SJCRH30 (cell line): ENCODE measurements around the gene TENM4. TPM values are rescaled to one million over a fixed set of nuclear protein-coding genes. Genes with fewer than 3 reads are reported as not detected.

Source experiments
- DNase-seq, 2 experiments: peaks; one replicate each; pipeline ENCODE4 v3.0.0-alpha.2; 2015 to 2020
- H3K27ac ChIP-seq: fragments of 250-450 bp; sonication (Bioruptor Pico); 2 replicates; pipeline ENCODE4 v1.5.1; 2020; ENCODE audit warnings: mild to moderate bottlenecking, moderate library complexity
- H3K27me3 ChIP-seq: fragments of 250-450 bp; sonication (Bioruptor Pico); 2 replicates; pipeline ENCODE4 v1.5.1; 2020; ENCODE audit warnings: mild to moderate bottlenecking, moderate library complexity
- H3K36me3 ChIP-seq: fragments of 250-450 bp; sonication (Bioruptor Pico); 2 replicates; pipeline ENCODE4 v1.5.1; 2020; ENCODE audit warnings: mild to moderate bottlenecking, moderate library complexity
- H3K4me1 ChIP-seq: fragments of 250-450 bp; sonication (Bioruptor Pico); 2 replicates; pipeline ENCODE4 v1.5.1; 2020; ENCODE audit warnings: mild to moderate bottlenecking, moderate library complexity
- H3K4me3 ChIP-seq: fragments of 250-450 bp; sonication (Bioruptor Pico); 2 replicates; pipeline ENCODE4 v1.5.1; 2020; ENCODE audit warnings: mild to moderate bottlenecking, moderate library complexity
- H3K9me3 ChIP-seq: fragments of 250-450 bp; sonication (Bioruptor Pico); replicated peaks from 2 replicates; pipeline ENCODE4 v1.5.1; 2020; ENCODE audit warnings: mild to moderate bottlenecking, moderate library complexity
- total RNA-seq: library from RNA; depleted of rRNA; stranded (reverse); fragments of >200 nt; shearing (Covaris generic); gene quantifications from 2 replicates; pipeline ENCODE4 v1.2.3, GENCODE V29; 2014

The TENM4 gene
- total RNA-seq, 1 experiment from 2014 or later: 0.53 TPM

DNA sequence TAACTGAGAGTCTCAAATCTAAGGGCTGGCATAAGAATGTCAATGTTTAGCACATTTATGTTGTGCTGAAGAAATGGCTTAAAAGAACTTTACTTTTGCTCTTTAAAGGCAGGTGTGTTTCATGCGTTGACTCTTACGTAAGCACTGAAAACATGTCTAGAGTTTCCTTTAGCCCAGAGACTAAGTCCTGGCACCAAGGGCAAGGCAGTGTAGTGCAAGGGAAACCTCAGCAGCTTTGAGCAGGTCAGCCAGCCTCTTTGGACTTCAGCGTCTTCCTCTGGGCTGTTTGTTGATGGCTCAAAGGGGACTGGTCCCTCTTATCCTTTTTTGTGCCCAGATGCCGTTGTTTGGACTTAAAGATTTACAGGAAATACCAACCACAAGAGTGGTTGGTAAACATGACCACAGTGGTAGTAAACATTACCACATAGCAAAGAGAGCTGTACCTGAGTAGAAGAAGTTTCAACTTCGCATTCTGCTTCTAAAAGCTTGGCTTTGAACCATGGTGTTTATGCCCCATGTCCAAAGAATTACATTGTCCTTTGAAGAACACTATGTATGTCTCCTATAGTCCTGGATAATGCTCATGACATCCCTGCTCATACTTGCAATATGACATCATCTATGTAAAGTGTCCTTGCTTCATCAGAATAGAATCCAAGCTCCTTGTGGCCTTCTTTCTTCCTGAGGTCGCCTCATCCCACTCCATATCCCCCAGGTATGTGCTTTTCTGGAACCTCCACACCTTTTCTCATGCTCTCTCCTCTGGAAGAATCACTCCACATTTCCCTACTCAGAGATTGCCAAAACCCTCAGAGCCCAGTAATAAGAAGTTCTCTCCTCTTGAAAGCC is 23.5 kb downstream of the TENM4 start:
- DNase-seq: no peak
- no peaks in the 10 kb centered on the region for H3K36me3 ChIP-seq
- no peaks in the 10 kb centered on the region for H3K4me1 ChIP-seq
- no peaks in the 10 kb centered on the region for H3K9me3 ChIP-seq
- no peaks in the 10 kb centered on the region for H3K27me3 ChIP-seq
- no peak overlapping the region for H3K4me3 ChIP-seq
- no peak overlapping the region for H3K27ac ChIP-seq

DNA sequence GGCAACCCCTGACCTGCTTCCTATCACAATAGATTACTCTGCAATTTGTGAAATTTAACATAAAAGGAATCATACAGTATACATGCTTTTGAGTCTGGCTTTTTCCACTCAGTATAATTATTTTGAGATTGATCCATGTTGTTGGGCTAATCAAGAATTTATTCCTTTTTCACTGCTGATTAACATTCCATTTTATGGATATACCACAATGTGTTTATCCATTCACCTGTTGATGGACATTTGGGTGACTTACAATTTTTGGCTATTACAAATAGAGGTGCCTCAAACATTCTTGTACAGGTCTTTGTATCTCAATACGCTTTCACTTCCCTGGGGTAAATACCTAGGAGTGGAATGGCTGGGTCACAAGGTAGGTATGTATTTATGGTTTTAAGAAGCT is 24.9 kb downstream of the TENM4 start:
- Histone ChIP-seq H3K36me3 (no peaks in the 10 kb centered on the region), H3K27ac (no peak overlapping the region), H3K27me3 (no peaks in the 10 kb centered on the region), H3K4me3 (no peak overlapping the region), H3K9me3 (no peaks in the 10 kb centered on the region), H3K4me1 (no peaks in the 10 kb centered on the region)
- no peak for DNase-seq

DNA sequence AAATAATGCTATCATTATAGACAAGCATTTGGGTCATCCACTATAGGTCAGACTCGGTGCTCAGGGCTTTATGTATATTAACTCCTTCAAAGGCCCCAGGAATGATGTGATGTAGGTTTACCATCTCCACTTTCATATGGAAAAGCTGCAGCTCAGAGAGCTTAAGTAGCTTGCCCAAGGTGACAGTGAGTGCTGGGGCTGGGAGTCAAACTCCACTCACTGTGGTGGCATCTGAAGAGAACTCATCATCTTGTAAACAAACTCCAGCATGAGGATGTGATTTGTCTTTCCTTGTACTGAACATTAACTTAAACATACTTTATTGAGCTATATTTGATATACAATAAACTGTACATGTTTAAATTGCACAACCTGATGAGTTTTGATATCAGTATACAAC is 25.4 kb downstream of the TENM4 start:
- Histone ChIP-seq H3K4me1 (no peaks in the 10 kb centered on the region), H3K27ac (no peak overlapping the region)

DNA sequence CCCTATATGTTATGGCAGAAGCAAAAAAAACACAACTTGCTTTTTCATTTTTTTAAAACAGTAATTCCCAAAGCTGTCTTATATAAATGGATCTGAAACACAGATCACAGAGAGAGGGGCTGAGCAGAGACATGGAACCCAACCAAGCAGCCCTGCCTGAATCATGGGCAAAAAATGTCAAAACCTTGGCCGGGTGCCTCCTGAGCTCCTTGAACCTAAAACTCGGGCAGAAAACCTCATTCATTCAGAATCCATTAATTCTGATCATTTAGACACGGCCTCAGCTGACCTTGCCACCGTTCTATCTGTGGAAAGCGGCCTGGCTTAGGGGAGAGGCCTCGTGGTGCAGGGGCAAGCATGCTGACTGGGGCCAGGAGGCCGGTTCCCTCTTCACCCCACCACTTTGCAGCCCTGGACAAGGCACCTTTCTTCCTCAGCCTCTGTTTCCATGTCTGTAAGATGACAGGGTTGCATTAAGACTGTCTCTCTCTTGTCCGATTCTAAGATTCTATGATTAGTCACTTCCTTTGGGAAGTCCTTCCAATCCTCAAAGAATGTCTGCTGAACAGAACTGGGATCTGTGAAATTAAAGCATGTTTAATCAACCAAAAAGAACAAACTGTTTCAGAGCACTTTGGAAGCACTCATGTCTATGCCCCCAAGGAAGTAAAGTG is 26.0 kb downstream of the TENM4 start:
- no peak for DNase-seq
- Histone ChIP-seq H3K4me1 (no peaks in the 10 kb centered on the region), H3K9me3 (no peaks in the 10 kb centered on the region), H3K27ac (no peak overlapping the region), H3K36me3 (no peaks in the 10 kb centered on the region), H3K27me3 (no peaks in the 10 kb centered on the region), H3K4me3 (no peak overlapping the region)

More for the DNA sequence above, 25.4 kb downstream of the TENM4 start:
- Histone ChIP-seq H3K36me3 (no peaks in the 10 kb centered on the region), H3K27me3 (no peaks in the 10 kb centered on the region), H3K4me3 (no peak overlapping the region), H3K9me3 (no peaks in the 10 kb centered on the region)
- DNase-seq: no peak

DNA sequence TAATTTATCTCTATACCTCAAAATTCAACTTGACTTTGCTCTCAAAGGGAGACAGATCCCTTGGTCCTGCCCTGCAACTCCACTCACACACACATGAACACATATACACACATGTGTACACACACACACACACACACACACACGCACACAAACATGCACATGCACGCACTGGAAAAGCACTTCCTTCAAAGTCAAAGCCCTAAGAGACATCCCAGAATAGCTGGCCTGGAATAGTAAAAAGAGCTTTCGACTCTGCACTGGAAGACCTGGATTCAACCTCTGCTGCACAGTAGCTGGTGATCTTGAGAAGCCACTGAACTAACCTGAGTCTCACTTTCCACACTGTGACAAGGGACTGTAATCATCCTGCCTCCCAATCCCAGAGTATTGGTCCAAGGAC is 26.8 kb downstream of the TENM4 start:
- H3K36me3 ChIP-seq: no peaks in the 10 kb centered on the region
- no peak overlapping the region for H3K4me3 ChIP-seq
- H3K27me3 ChIP-seq: no peaks in the 10 kb centered on the region
- no peak for DNase-seq
- H3K4me1 ChIP-seq: no peaks in the 10 kb centered on the region
- H3K9me3 ChIP-seq: no peaks in the 10 kb centered on the region
- no peak overlapping the region for H3K27ac ChIP-seq

DNA sequence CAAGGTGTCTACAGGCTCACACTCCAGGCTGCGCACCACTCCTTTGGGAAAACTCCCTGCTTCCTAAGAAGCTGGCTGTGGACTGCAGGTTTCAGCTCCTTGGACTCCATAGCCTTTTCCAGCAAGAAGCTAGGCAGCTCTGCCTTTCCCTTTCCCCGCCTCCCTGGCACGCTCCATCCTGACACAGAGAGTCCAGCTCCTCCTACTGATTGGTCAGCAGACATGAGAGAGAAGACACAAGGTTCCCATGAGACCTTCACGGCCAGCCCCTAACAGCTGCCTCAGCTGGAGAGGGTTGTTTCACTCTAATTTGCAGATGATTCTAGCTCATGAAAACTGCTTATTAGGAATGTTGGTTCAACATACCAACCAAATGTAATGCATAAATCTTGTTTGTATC is 27.6 kb downstream of the TENM4 start:
- Histone ChIP-seq H3K27ac (no peak overlapping the region), H3K4me3 (no peak overlapping the region), H3K4me1 (no peaks in the 10 kb centered on the region), H3K27me3 (no peaks in the 10 kb centered on the region), H3K36me3 (no peaks in the 10 kb centered on the region), H3K9me3 (no peaks in the 10 kb centered on the region)
- peak; percentile 66 to 68 for DNase-seq

DNA sequence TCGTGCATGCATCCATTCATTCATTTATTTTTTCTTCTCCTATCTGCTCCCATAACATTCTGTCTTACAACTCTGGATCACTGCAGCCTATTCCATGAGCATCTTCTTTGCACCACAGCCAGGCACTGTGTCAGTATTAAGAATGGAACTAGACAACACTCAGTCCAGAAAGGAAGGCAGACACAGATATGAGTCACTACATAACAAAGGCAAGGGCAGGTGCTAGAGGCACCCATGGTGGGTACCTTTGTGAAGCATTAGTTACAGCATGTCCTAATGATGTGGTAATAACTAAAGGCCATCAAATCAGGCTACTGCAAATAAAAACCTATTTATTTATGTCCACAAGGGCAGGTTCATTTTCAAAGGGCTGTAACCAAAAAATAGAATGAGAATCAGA is 28.1 kb downstream of the TENM4 start:
- Histone ChIP-seq H3K9me3 (no peaks in the 10 kb centered on the region), H3K27me3 (no peaks in the 10 kb centered on the region), H3K27ac (no peak overlapping the region), H3K4me3 (no peak overlapping the region), H3K4me1 (no peaks in the 10 kb centered on the region), H3K36me3 (no peaks in the 10 kb centered on the region)
- no peak for DNase-seq

DNA sequence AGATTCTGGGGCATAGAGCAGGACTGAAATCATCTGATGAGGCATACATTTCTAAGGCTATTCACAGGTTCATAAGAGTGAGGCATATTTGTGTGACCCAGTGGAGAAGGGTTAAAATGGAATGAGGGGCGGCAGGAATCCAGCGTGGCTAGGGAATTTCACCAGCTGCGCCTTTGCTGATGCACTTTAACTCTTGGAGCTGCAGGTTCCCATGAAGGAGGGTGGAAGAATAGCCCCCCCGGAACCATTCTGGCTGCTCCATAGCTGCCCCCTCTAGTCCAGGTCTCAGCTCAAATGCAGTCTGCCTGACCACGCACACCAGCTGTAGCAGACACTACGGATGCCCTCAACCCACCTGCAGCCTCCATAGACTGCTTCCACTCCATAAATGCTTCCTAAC is 31.5 kb downstream of the TENM4 start:
- Histone ChIP-seq H3K9me3 (no peaks in the 10 kb centered on the region), H3K4me3 (no peak overlapping the region), H3K36me3 (no peaks in the 10 kb centered on the region), H3K27me3 (no peaks in the 10 kb centered on the region), H3K27ac (no peak overlapping the region), H3K4me1 (no peaks in the 10 kb centered on the region)
- DNase-seq: no peak

DNA sequence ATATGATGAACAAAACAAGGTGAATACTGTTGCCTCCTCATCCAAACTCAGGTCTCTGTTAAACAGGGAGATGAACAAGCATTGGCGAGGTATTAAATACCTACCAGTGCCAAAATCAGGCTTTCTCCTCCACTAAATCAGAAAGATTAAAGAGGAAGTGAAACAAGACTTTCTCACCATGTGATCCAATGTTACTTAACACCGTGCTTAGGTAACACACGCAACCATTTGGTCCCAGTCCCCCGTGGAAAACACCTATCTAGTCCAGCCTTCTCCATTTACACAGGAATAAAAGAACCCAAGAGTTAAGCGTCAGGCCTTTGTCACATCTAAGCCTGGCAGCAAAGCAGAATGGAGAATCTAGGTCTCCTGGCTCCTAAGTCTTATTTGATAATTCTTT is 34.5 kb downstream of the TENM4 start:
- no peak for DNase-seq
- Histone ChIP-seq H3K27ac (no peak overlapping the region), H3K27me3 (no peaks in the 10 kb centered on the region), H3K4me1 (no peaks in the 10 kb centered on the region), H3K9me3 (no peaks in the 10 kb centered on the region), H3K4me3 (no peak overlapping the region), H3K36me3 (no peaks in the 10 kb centered on the region)

DNA sequence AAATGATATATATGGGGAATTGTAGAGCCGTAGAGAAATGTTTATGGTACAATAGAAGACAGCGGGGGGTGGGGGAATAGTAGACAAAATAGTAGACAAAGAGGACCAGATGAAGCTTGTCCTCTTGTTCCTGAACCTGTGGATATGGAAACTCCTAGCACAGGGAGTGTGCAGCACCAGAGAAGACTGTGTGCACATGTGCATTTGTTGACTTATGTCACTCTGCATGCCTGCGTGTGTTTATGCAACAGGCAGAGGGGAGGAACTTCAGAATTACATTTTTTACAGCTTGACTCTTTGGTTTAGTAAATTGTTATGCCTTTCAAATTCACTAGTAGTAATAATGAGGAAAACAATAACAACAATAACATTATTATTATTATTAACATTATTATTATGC is 36.0 kb downstream of the TENM4 start:
- Histone ChIP-seq H3K4me1 (no peaks in the 10 kb centered on the region), H3K36me3 (no peaks in the 10 kb centered on the region), H3K27ac (no peak overlapping the region), H3K9me3 (no peaks in the 10 kb centered on the region), H3K27me3 (no peaks in the 10 kb centered on the region), H3K4me3 (no peak overlapping the region)
- DNase-seq: no peak

DNA sequence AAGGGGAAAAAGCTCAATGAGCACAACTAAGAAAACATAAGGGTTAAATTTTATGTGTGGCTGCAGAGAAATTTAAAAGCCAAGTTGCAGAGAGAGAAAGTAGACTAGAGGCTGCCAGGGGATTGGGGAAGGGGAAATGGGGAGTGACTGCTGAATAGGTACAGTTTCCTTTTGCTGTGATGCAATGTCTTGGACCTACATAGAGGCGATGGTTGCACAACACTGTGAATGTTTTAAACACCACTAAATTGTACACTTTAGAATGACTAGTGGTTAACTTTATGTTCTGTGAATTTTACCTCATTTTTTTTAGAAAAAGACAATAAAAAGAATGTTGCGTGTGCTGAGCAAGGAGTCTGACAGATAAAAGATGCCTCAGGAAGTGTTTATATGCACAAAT is 36.5 kb downstream of the TENM4 start:
- H3K27me3 ChIP-seq: no peaks in the 10 kb centered on the region
- no peaks in the 10 kb centered on the region for H3K4me1 ChIP-seq
- H3K4me3 ChIP-seq: no peak overlapping the region
- H3K27ac ChIP-seq: no peak overlapping the region
- H3K9me3 ChIP-seq: no peaks in the 10 kb centered on the region
- no peak for DNase-seq
- H3K36me3 ChIP-seq: no peaks in the 10 kb centered on the region

DNA sequence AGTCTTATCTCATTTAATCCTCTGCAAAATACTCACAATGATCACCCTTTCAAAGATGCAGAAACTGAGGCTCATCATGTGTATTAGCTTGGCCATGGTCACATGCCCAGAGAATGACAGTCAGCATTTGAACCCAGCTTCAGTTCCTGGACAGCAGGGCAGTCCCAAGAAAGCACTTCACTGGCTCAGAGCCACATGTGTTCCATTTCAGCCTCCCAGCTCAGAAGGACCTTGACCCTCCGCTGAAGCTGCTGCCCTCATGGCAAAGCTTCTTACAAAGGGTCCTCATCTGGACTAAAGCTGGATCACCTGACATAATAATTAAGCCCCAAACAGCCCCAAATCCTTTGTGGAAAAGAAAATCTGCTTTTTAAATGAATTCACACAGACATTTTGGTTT is 37.0 kb downstream of the TENM4 start:
- no peak overlapping the region for H3K27ac ChIP-seq
- DNase-seq: no peak
- H3K27me3 ChIP-seq: no peaks in the 10 kb centered on the region
- no peak overlapping the region for H3K4me3 ChIP-seq
- H3K9me3 ChIP-seq: no peaks in the 10 kb centered on the region
- no peaks in the 10 kb centered on the region for H3K36me3 ChIP-seq
- H3K4me1 ChIP-seq: no peaks in the 10 kb centered on the region

DNA sequence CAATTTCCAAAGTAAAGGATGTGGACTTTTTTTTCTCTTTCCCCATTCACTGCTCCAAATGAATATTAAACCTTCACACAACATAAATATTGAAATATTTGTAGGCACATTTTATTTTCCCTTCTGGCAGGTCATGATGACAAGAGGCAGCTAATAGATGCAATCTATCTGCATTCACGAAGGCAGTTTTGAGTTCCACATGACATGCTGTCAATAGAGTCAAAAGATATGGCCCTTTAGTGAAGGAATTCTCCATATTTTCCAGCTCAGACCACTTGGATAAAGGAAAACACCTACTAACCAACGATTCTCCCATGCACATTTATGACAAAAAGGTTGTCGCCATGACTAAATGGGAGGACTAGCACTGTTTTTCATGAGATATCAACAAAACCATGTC is 37.9 kb downstream of the TENM4 start:
- DNase-seq: no peak
- Histone ChIP-seq H3K27ac (no peak overlapping the region), H3K4me1 (no peaks in the 10 kb centered on the region), H3K9me3 (no peaks in the 10 kb centered on the region), H3K27me3 (no peaks in the 10 kb centered on the region), H3K4me3 (no peak overlapping the region), H3K36me3 (no peaks in the 10 kb centered on the region)

DNA sequence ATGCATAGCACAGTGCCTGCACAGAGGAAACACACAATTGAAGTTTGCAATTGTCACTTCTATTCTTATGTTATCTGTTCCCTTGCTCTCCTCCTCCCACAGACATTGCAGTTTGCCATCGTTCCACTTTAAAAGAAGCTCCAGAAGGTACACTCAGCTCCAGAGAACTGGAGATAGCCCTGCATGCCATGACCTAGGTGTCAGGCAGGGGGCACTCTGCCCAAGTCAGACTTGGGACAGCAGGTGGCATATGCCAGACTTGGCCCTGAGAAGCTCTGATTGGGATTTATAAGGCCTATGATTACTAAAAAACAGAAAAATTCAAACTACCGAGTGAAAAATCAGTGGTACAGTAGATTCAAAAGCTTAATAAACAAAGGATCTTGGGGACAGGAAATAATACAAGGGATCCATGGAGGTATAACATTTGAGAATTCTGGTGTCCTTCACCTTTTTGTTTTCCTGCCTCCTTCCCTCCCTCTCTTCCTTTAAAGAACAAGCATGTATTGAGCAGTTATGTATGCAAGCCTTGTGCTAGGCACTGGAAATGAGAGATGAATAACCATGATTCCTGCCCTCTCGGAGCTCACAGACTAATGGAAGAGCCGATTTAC is 40.0 kb downstream of the TENM4 start:
- Histone ChIP-seq H3K4me3 (no peak overlapping the region), H3K27ac (no peak overlapping the region), H3K27me3 (no peaks in the 10 kb centered on the region), H3K4me1 (no peaks in the 10 kb centered on the region), H3K36me3 (no peaks in the 10 kb centered on the region), H3K9me3 (no peaks in the 10 kb centered on the region)
- DNase-seq: peak; percentile 4 to 17

DNA sequence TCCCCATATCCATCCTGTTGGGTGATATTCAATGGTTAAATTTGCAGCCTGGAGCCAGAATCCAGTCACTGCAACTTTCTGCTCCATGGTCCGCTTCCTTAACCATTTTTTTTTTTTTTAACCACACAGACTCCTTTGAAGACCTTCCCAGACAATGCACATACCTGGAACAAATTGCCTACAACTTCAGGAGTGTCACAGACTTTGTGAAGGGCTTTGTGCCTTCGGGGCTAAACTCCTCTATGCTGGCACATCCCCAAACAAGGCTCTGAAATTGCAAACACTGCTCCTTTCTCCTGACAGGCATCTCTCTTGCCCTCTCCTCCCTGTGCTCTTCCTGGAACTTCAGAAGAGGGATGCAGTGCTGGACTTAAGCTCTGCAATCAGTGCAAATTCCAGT is 40.6 kb downstream of the TENM4 start:
- no peaks in the 10 kb centered on the region for H3K27me3 ChIP-seq
- H3K36me3 ChIP-seq: no peaks in the 10 kb centered on the region

More for the DNA sequence above, 40.6 kb downstream of the TENM4 start:
- Histone ChIP-seq H3K9me3 (no peaks in the 10 kb centered on the region), H3K27ac (no peak overlapping the region), H3K4me1 (no peaks in the 10 kb centered on the region), H3K4me3 (no peak overlapping the region)
- DNase-seq: no peak
